RWPE1 (cell line): ENCODE measurements around the gene CASZ1.

Experiments used
- CTCF ChIA-PET: fragments of 350-600 bp; sonication (Branson Sonifier 250); formaldehyde crosslinking; extraction: SDS; loops from one replicate; lab custom pipeline; 2021; lab: Yijun Ruan, JAX
- POLR2A ChIA-PET: fragments of 400-600 bp; formaldehyde crosslinking; extraction: SDS; loops from one replicate; lab custom pipeline; 2020; ENCODE audit warnings: antibody characterized with exemption; ENCODE audit not compliant: low non-redundant PET; lab: Yijun Ruan, JAX
- DNase-seq: peaks from one replicate; pipeline ENCODE4 v3.0.0; 2012; ENCODE audit warnings: low spot score
- H3K27ac ChIP-seq: fragments of 450-650 bp; 2 replicates; pipeline ENCODE4 v1.5.1; 2017
- TF ChIP-seq, protein P1 (sequence below): fragments of 450-650 bp; conservative IDR thresholded peaks from 2 replicates; pipeline ENCODE4 v1.5.1; 2017; ENCODE audit warnings: low read depth, mild to moderate bottlenecking

Gene CASZ1

DNA sequence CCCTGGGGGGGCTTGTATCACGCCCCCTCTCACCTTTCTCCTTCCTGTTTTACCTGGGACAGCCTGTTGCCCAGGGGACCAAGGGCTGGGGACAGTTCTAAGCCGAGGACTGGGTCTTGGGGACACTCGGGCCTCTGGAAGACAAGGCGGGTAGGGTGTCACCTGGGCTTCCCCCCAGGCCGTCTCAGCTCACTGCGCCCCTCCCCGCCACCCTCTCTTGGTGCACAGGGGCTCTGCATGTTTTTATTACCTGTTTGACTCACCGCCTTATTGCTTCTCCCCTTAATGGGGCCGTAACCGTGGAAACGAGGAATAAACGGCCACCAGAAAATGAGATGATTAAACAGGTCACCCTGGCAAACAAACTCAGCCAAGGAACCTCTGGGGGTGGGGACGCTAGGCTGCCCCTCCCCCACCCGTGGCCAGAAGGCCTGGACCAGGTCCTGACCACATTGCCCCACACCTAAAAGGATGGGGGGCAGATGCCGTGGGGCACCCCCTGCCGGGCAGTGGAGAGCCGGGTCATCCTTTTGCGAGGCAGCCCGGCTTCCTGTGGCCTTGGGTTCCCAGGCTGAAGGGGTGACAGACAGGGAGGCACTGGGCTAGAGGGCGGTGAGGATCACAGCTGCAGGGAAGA, 109.9 kb downstream of the CASZ1 start:
- H3K27ac ChIP-seq = peak overlapping the region; percentile 36
- ChIA-PET POLR2A (no interaction called here), CTCF (interaction anchor here (0.6 kb wide), 1 partner anchor 141 kb away, joined by 3 read pairs; no protein-coding TSS in a partner anchor)
- no peak for DNase-seq
- TF ChIP-seq, protein P1, sequence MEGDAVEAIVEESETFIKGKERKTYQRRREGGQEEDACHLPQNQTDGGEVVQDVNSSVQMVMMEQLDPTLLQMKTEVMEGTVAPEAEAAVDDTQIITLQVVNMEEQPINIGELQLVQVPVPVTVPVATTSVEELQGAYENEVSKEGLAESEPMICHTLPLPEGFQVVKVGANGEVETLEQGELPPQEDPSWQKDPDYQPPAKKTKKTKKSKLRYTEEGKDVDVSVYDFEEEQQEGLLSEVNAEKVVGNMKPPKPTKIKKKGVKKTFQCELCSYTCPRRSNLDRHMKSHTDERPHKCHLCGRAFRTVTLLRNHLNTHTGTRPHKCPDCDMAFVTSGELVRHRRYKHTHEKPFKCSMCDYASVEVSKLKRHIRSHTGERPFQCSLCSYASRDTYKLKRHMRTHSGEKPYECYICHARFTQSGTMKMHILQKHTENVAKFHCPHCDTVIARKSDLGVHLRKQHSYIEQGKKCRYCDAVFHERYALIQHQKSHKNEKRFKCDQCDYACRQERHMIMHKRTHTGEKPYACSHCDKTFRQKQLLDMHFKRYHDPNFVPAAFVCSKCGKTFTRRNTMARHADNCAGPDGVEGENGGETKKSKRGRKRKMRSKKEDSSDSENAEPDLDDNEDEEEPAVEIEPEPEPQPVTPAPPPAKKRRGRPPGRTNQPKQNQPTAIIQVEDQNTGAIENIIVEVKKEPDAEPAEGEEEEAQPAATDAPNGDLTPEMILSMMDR = no peak

DNA sequence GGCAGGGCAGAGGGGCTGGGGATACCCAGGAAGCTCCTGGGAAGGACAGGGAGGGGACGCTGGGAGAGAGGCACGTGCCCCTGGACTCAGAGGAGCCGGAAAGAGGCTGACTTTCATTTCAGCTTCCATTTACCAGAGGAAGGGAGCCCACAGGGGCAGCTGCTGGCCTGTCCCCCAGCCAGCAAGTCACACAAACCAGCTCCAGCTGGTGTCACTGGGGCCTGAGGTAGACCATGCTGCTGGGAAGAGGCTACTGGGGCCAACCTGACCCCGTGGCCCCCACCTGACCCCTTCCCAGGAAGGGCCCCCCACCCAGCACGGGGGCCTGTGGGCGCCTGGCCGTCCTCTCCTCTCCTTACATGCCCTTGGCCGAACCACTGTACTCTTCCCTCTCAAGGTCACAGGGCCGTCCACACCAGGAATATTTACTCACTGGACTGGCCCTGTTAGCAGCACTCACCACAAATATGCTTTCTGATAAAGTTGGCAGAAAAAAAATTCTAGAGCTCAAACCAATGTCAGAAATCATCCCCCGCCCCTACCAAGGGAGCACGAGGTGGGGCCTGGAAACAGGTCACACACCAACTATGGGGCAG, 110.5 kb downstream of the CASZ1 start:
- POLR2A ChIA-PET = no interaction called here
- peak overlapping the region; percentile 16 for H3K27ac ChIP-seq
- TF ChIP-seq, protein P1 = no peak
- CTCF ChIA-PET = interaction anchor here (0.6 kb wide), 2 partner anchors 32 to 142 kb away, joined by 3 to 5 read pairs; no protein-coding TSS in a partner anchor
- DNase-seq = no peak

DNA sequence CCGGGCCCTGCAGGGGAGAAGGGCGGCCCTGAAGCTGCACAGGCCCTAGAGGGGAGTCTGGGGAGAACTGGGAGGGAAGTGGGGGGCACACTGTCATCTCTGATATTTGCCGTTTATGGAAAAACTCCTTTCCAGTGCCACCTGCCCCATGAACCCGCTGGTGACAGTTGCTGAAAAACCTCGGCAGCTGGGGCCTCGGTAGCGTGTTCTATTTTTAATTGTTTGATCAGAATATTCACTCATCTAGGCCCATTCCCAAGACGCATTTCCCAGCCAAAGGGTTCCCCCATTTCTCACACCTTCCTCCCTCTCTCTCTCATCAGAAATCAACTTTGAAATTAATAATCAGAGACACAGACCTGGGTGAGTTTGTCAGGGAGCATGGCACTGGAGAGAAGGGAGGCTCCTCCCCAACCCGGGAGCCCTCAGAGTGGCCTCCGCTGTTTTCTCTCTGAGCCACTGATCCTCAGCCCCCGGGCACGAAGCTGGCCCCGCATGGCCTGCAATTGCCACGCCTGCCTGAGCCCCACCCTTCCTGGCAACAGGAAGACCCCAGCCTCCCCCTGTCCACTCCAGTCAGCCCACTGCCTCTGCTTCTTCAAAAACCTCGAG, 111.1 kb downstream of the CASZ1 start:
- DNase-seq = no peak
- H3K27ac ChIP-seq = peak overlapping the region; percentile 16
- TF ChIP-seq, protein P1 = no peak
- ChIA-PET POLR2A (no interaction called here), CTCF (interaction anchor here (0.6 kb wide), 1 partner anchor 31 kb away, joined by 5 read pairs; no protein-coding TSS in a partner anchor)

DNA sequence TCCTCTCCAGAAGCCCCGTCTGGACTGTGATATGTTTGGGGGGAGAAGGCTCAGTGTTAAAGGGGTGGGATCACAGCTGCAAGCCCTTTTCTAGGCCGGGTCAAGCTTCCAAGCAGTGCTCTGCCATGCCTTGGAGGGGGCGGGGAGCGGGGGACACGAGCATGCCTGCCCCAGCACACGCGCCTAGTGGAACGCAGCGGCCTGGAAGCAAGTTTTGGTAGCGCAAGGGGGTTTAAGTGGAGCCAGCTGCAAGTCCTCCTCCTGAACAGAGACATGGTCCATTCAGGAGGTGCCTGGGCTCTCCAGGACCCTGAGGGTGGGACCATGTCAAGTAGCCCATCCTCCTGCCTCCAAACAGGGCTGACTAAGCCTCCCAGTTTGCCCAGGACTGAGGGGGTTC, 112.2 kb downstream of the CASZ1 start:
- TF ChIP-seq, protein P1 = no peak
- no peak overlapping the region; the same call in 1 of the 2 replicates for H3K27ac ChIP-seq
- POLR2A ChIA-PET = no interaction called here
- DNase-seq = no peak
- CTCF ChIA-PET = interaction anchor here (0.5 kb wide), 1 partner anchor 197 kb away, joined by 3 read pairs; no protein-coding TSS in a partner anchor

DNA sequence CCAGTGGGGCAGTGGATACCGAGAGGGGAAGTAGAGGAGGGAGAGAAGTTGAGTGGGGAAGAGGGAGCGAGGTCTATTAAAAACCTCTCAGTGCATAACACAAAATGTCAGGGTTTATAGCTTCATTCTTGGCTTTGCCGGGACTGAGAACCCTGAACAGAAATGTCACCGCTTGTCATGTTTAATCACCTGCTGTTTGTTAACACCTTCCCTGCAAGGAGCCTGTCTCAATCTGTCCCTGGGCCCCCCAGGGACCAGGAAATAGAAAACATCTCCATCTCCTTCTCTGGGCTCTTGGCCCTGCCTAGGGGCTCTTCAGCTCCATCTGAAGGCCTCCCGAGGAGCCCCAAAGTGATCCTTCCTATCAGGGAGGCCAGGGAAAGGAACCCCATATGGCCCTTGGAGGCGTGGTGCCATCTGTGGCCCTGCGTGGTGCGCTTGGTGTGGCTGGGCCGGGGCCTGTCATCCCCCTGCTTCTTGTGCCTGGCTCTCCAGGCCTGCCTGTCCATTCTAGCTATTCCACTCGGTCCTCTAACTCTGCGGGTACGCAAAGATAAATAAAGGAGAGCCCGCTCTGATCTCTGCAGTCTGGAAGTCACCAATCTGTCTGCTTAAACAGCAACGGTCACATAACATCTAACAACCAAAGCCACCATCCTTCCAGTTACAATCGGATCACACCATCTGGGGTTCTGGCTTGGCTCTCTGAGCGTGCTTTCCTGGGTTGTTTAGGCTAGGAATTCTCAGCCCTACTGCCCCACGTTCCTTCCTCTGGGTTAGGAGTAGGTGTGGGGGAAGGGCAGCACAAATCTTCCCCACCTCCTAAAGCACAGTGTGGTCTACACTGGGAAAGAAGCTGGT, 113.8 kb downstream of the CASZ1 start:
- ChIA-PET POLR2A (no interaction called here), CTCF (interaction anchor here (0.6 kb wide), 1 partner anchor 1026 kb away, joined by 3 read pairs; no protein-coding TSS in a partner anchor)
- H3K27ac ChIP-seq = no peak overlapping the region
- TF ChIP-seq, protein P1 = no peak
- no peak for DNase-seq

DNA sequence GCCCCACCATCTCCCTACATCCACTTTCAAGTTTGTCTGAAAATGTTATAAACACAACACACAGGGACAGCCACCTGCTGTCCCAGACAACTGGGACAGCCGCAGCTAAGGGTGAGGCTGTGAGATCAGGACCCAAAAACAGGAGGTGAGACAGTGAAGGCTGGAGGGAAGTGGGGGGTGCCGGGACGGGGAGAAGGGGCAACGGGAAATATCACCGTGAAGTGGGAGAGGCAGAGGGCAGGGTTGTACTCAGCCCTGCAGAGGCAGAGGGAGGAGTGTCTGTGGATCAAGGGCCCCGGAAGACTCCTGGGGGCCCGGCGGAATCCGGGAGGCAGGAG, 114.4 kb downstream of the CASZ1 start:
- no peak overlapping the region for H3K27ac ChIP-seq
- ChIA-PET POLR2A (no interaction called here), CTCF (interaction anchor here (0.6 kb wide), 1 partner anchor 79 kb away, joined by 3 read pairs; no protein-coding TSS in a partner anchor)
- DNase-seq = no peak
- TF ChIP-seq, protein P1 = no peak
